Stimulated activated naive CD8-positive, alpha-beta T cell treated with anti-CD3 and anti-CD28 coated beads, Interleukin-15, Interleukin-2, amounts not matched to agents 100 U/mL and 50 U/mL, for 24 hours (primary cell): Measurements from ENCODE around the gene TPD52L2.
"Not testable (repeated sequence)": the region's sequence is repeated elsewhere in the genome, so short reads cannot be mapped to it uniquely, and the experiment has no call there.

Experiments
- ATAC-seq: fragments of 150-1000 bp; cut with Tn5 transposase; one replicate; pipeline ENCODE4 v1.10.0; 2021
- DNase-seq: peaks from one replicate; pipeline ENCODE4 v3.0.0; 2021

Gene TPD52L2

DNA sequence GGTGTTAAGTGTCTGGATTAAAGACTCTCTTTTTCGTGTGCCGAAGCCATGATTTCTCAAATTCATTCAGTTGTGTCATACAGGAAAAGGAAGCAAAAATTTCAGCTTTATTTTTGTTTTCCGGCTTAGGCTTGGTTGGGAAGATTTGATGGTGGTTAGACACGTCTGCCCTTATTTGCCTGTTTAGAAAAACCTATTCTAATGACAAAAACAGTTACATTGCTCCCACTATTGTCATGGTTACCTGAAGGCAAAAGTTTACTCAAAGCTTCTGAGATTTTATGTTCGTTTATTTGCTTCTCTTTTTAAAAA, 30.8 kb downstream of the TPD52L2 start:
- ATAC-seq, result no peak
- no peak for DNase-seq

DNA sequence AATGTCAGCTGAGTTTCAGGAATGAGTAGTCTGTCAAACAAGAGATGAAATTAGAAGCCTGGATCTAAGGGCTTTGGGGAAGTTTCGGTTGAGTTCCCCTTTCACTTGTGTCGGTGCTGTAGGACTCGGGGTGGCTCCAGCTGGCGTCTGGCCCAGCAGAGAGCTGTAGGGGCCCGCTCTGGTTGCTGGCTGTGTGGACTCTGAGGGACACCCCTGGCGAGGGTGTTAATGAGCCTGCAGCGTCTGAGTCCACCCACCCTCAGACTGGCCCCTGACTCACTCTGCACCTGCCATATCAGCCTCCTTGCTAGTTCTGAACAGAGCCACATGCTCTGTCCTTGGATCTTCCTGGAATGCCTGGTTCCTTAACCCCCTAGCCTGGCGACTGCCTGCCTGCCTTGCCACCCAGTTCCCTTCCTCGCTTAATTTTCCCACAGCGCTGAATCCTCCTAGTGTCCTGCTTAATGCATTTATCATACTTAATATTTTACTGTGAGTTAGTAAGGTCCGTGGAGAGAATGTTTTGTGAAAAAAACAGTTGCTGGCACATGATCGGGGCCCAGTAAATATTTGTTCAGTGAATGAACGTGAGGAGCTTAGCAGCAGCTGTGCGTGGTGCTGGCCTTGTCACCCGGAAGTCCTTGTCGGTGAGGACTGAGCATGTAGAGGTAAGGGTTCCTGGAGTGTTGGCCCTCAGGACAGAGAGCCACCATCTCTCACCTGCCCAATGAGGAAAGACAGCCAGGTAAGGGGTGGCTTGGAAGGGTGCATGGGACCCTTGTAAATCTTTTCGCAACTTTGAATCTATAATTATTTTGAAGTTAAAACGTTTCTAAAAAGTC, 31.4 kb downstream of the TPD52L2 start:
- DNase-seq, result peak; percentile 49
- ATAC-seq, result peak; percentile 40

DNA sequence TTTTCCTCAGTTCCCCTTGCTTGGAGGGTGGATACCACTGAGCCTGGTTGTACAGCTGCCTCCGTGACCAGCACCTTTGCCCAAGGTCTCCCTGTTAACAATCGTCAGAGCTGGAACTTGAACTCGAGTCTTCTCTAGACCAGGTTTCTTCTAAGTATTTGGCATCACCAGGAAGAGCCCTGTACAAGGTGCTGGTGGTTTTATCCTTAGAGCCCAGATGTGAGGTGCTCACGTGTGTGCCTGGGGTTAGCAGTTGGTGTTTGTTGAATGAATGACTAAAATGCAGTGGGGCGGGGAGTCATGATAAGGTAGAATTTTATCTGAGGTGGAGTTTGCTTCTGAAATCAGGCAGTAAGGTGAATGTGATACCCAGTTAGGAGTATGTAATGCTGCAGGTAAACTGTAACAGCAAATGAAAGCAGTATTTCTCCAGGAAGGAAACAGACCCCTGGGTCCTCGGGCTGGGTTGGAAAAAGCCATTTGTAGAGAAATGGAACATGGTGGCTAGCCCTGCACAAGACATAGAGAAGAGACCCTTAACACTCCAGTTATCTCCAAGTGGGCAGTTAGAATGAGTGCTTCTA, 33.0 kb downstream of the TPD52L2 start:
- no peak for DNase-seq
- ATAC-seq, result no peak

DNA sequence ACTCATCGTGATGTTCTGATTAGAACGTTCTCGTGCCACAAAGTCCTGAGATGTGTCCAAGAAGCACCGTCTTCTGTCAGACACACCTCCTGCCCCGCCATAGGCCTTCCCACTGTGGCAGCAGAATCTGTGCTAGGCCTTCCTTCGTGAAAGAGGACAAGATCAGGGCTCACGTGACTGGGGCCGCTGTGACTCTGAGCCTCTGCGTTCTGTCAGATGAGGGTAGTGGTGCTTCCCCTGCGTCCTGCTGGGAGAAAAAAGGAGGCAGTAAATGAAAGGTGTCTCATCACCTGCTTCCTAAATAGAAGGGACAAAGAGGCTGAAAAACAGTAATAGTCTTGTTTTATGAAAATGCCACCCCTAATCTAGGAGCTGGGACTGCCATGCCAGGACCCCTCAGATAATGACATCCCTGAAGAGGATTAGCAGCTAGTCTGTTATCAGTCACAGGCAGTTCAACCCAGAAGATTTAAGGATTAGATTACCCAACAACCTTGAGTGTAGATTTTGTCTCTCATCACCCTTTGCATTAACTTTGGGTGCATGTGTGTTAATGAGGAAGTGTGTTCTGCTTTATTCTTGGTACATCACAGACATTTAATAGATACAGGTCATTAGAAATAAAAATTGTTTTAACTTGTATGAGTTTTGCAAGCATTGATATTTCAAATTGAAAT, 34.0 kb downstream of the TPD52L2 start:
- DNase-seq (no peak), ATAC-seq (no peak)

GRCh38 chr20:63900413-63900812, 35.3 kb downstream of the TPD52L2 start:
- DNase-seq, result no peak
- ATAC-seq, result no peak

DNA sequence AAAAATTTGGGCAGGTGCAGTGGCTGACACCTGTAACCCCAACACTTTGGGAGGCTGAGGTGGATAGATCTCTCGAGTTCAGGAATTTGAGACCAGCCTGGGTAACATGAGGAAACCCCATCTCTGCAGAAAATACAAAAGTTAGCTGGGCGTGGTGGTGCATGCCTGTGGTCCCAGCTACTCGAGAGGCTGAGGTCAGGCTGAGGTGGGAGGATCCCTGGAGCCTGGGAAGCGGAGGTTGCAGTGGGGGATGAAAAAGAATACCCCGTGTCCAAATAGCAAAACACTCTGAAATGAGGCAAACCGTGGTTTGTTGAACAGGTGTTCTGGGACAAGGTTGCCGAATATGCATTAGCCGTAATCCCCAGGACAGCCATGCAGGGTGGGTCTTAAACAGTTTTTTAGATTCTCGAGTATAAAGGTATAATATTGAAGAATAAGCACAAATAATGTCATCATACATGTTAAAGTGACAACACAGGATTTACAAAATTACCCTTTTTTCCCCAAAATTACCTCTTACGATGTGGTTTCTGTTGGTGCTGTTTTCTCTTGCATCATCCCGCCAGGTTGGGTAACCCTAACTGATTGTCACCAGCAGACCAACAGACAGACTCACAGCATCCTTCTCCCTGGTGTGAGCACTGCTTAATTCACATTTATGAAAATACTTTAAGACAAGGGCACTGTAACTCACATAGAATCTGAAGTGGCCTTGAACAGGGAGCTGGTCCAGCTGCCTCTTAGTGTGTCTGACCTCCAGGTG, 38.9 kb downstream of the TPD52L2 start:
- DNase-seq (no peak), ATAC-seq (no peak)

DNA sequence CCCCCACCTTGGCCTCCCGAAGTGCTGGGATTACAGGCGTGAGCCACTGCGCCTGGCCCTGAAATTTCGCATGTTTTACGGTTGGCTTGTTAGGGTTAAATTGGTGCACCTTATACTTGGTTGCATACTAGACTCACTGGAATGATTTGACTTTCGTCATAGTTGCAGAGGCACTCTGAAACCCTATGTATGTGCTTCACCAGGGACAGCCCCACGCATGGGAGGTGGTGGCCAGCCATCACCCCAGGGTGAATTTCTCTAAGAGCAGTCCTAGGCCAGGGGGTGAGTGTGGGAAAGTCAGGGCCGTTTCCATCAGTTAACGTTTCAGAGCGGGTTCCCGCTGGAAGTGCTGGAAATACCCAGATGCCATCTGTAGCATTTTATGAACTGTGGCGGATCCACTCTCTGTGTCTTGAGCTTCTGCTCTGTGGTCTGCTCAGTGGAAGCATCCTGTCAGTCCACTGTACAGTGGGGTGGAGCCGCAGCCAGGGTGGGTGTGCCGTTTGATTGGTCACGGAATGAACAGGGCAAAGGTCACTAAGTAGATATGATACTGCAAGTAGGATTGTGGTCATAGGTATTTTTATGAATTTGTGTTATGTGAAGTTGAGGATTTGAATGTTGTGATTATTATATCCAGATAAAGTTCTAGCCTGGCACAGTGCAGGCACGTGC, 43.1 kb downstream of the TPD52L2 start:
- ATAC-seq (no peak), DNase-seq (no peak)

GRCh38 chr20:63911176-63911575, 46.1 kb downstream of the TPD52L2 start:
- DNase-seq (no peak), ATAC-seq (no peak)

DNA sequence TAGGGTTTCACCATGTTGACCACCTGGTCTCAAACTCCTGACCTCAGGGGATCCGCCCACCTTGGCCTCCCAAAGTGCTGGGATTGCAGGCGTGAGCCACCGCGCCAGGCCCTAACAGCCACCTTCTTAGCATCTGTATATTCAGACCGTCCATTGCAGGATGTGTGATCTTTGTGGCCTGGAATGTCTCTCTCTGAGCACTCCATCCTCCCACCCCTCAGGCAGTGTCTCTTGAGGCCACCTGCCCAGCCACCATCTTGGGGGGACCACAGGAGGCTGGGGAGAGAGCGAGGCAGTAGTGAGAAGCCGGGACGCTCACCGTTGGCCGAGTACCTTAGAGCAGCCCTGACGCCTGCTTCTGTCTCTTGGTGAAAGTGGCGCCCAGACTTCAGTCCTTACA, 48.7 kb downstream of the TPD52L2 start:
- no peak for ATAC-seq
- DNase-seq, result no peak

DNA sequence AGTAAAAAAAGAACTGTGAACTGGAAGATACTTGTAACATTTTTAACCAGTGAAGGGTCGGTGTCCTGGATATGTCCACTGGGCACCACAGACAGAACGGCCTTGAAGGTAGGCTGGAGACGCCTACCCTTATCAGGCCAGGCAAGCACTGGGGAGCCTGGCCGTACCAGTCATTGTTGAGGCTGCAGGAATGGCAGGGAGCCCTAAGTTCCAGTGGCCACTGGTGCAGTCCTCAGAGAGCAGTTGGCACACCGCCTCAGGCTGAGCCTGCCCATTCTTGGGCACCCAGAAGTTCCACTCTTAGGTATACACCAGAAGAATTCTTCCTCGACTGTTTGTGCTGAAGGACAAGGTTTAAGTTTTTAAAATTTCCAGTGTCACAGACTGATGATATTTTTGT, 50.4 kb downstream of the TPD52L2 start:
- DNase-seq, result no peak
- ATAC-seq, result no peak

GRCh38 chr20:63916371-63916939, 51.4 kb downstream of the TPD52L2 start:
- not testable (repeated sequence) for ATAC-seq, DNase-seq

DNA sequence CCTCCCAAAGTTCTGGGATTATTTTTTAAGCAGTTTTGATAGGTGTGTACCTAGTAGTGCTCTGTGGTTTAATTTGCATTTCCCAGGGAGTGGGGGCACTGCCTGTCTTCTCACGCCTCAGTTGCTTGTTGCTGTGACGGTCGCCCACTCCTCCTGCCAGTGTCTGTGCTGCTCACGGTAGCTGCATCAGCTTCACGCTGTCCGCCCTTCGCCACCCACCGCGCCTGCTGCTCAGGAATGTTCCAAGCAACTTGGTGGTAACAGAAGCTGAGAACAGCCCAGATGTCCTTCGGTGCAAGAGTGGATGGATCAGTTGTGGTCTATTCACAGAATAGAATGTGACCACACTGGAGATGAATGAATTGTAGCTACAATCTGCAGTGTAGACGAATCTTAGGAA, 52.7 kb downstream of the TPD52L2 start:
- DNase-seq (no peak), ATAC-seq (no peak)

DNA sequence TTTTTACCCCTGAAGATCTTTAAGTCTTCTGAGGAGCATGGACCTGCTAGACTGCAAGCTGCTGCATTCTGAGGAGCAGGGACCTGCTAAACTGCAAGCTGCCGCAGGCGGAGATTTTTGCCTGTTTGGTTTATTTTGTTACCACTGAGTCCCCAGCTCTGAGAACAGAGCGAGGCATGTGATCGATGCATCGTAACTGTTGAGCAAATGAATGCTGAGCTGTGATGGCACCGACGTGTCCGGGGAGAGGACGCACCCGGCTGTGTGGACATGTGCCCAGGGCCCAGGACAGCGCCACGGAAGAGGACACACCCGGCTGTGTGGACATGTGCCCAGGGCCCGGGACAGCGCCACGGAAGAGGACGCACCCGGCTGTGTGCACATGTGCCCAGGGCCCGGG, 54.1 kb downstream of the TPD52L2 start:
- no peak for DNase-seq
- no peak for ATAC-seq

- DNase-seq (no peak), ATAC-seq (no peak)
These were observed 55.2 kb downstream of the TPD52L2 start for GRCh38 chr20:63920226-63920625.

- DNase-seq (no peak), ATAC-seq (no peak)
These were observed 58.6 kb downstream of the TPD52L2 start for GRCh38 chr20:63923651-63924050.

- ATAC-seq (no peak), DNase-seq (no peak)
These were observed 59.2 kb downstream of the TPD52L2 start for GRCh38 chr20:63924241-63924640.

DNA sequence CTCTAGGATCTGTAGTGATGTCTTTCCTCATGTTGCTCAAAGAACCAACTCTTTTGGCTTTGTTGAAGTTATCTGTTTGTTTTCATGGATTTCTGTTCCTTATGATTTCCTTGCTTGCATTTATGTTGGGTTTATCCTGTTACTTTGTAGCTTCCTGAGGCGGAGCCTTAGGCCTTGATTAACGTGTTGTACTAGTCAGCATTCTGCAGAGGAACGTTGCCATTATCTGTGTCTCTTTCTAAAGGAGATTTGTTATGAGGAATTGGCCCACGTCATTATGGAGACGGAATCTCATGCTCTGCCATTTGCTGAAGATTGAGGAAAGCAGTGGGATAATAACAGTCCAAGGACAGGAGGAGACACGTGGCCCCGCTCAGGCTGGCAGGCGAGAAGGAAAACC, 61.2 kb downstream of the TPD52L2 start:
- DNase-seq (no peak), ATAC-seq (no peak)

GRCh38 chr20:63929071-63929470, 64.0 kb downstream of the TPD52L2 start:
- DNase-seq (no peak), ATAC-seq (no peak)

- DNase-seq, ATAC-seq: not testable (repeated sequence)
These were observed 64.4 kb downstream of the TPD52L2 start for GRCh38 chr20:63929473-63929883.

GRCh38 chr20:63930971-63931553, 66.0 kb downstream of the TPD52L2 start:
- ATAC-seq (no peak), DNase-seq (no peak)

DNA sequence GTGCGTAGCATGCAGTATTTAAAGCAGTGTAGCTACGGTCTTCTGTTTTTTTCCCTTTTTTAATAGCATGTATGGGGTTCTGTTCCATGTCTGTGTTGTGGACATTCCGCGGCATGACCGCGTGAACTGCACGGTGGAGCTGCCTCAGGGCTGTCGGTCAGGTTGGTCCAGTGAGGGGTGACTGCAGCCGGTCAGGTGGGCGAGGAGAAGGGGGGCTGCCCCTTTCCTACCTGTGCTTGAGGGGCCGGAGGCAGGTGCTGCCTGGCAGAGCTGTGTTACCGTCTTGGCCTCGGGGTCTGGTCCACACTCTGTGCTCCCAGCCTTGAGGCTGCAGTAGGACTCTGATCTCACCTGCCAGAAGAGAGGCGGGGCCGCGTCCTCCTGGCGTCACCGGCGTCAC, 66.7 kb downstream of the TPD52L2 start:
- ATAC-seq (no peak), DNase-seq (no peak)
